Spleen (tissue), 7 donors: ENCODE measurements around the gene EPAS1.

Source experiments
- POLR2A ChIP-seq, 3 donors: fragments of 450-650 bp; IDR thresholded peaks; one replicate each; pipeline ENCODE4 v1.5.1; 2017; ENCODE audit warnings: antibody characterized with exemption in 3 of 3, mild to moderate bottlenecking in 1 of 3
- POLR2AphosphoS5 ChIP-seq, 3 donors: sonication (generic); formaldehyde crosslinking; IDR thresholded peaks; one replicate each; pipeline ENCODE4 v1.5.1; 2017; ENCODE audit warnings: antibody characterized with exemption in 3 of 3
- TF ChIP-seq, protein P1 (sequence below), 11 experiments: fragments of 200-600 bp in 7 of 11; fragments of 450-650 bp in 4 of 11; sonication (generic) in 4 of 11; IDR thresholded peaks in 8 of 11; conservative IDR thresholded peaks in 3 of 11; 1 replicate in 7 of 11; 2 replicates in 4 of 11; pipeline versions ENCODE4 v1.4.0 to v1.8.0; 2016 to 2021; ENCODE audit warnings: antibody characterized with exemption in 11 of 11, inconsistent platforms in 4 of 11, mild to moderate bottlenecking in 1 of 11
- donor health status: DM: no; HTN: no; CAD: no; lungs with moderate emphysema.
- donor health status: DM: no; HTN: no; CAD: no.
- donor health status: DM: no; HTN: no; CAD: no.

DNA sequence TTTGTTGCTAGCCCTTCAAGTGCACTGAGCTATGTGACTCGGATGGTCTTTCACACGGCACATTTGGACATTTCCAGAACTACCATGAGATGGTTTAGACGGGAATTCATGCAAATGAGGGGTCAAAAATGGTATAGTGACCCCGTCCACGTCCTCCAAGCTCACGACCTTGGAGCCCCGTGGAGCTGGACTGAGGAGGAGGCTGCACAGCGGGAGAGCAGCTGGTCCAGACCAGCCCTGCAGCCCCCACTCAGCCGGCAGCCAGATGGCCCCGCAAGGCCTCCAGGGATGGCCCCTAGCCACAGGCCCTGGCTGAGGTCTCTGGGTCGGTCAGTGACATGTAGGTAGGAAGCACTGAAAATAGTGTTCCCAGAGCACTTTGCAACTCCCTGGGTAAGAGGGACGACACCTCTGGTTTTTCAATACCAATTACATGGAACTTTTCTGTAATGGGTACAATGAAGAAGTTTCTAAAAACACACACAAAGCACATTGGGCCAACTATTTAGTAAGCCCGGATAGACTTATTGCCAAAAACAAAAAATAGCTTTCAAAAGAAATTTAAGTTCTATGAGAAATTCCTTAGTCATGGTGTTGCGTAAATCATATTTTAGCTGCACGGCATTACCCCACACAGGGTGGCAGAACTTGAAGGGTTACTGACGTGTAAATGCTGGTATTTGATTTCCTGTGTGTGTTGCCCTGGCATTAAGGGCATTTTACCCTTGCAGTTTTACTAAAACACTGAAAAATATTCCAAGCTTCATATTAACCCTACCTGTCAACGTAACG, 88.8 kb downstream of the EPAS1 start:
- TF ChIP-seq, protein P1, sequence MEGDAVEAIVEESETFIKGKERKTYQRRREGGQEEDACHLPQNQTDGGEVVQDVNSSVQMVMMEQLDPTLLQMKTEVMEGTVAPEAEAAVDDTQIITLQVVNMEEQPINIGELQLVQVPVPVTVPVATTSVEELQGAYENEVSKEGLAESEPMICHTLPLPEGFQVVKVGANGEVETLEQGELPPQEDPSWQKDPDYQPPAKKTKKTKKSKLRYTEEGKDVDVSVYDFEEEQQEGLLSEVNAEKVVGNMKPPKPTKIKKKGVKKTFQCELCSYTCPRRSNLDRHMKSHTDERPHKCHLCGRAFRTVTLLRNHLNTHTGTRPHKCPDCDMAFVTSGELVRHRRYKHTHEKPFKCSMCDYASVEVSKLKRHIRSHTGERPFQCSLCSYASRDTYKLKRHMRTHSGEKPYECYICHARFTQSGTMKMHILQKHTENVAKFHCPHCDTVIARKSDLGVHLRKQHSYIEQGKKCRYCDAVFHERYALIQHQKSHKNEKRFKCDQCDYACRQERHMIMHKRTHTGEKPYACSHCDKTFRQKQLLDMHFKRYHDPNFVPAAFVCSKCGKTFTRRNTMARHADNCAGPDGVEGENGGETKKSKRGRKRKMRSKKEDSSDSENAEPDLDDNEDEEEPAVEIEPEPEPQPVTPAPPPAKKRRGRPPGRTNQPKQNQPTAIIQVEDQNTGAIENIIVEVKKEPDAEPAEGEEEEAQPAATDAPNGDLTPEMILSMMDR (IDR thresholded peaks at IDR 0.05 in 8 of 11, conservative IDR thresholded peaks at IDR 0.05 in 3 of 11): no peak
- peak in 2 of 3 donors; percentile 18 to 38 for TF ChIP-seq POLR2AphosphoS5 (IDR thresholded peaks at IDR 0.05)
- no peak for TF ChIP-seq POLR2A (IDR thresholded peaks at IDR 0.05)
